Spleen (tissue), 11 donors: ENCODE measurements around the gene ITPR1. TPM values are rescaled to one million over a fixed set of nuclear protein-coding genes. Genes with fewer than 3 reads are reported as not detected.

Experiments
- DNase-seq: peaks from one replicate; pipeline ENCODE4 v3.0.0-alpha.2; 2020
- H3K27ac ChIP-seq, 8 donors: fragments of 200-600 bp; sonication (generic) in 7 of 8; 1 replicate in 4 of 8; 2 replicates in 4 of 8; pipeline versions ENCODE4 v1.5.0 to v1.8.0; 2016 to 2021; ENCODE audit warnings: inconsistent platforms in 4 of 8, mild to moderate bottlenecking in 4 of 8, moderate library complexity in 1 of 8
- H3K27me3 ChIP-seq, 7 donors: fragments of 200-600 bp; sonication (generic) in 6 of 7; replicated peaks in 1 of 7; 1 replicate in 4 of 7; 2 replicates in 3 of 7; pipeline versions ENCODE4 v1.5.0 to v1.8.0; 2016 to 2021; ENCODE audit warnings: inconsistent platforms in 3 of 7, mild to moderate bottlenecking in 1 of 7
- H3K36me3 ChIP-seq, 6 donors: fragments of 200-600 bp; sonication (generic) in 5 of 6; 1 replicate in 4 of 6; 2 replicates in 2 of 6; pipeline versions ENCODE4 v1.5.0 to v1.8.0; 2016 to 2021; ENCODE audit warnings: inconsistent platforms in 2 of 6
- H3K4me1 ChIP-seq, 6 donors: fragments of 200-600 bp; sonication (generic) in 5 of 6; 1 replicate in 3 of 6; 2 replicates in 3 of 6; pipeline versions ENCODE4 v1.5.0 to v1.8.0; 2016 to 2021; ENCODE audit warnings: inconsistent platforms in 3 of 6
- H3K4me3 ChIP-seq, 8 donors: fragments of 200-600 bp; sonication (generic) in 7 of 8; 1 replicate in 4 of 8; 2 replicates in 4 of 8; pipeline versions ENCODE4 v1.5.0 to v1.8.0; 2016 to 2021; ENCODE audit warnings: inconsistent platforms in 4 of 8, mild to moderate bottlenecking in 4 of 8, moderate library complexity in 2 of 8
- H3K9me3 ChIP-seq, 8 donors: fragments of 200-600 bp; sonication (generic) in 7 of 8; 1 replicate in 4 of 8; 2 replicates in 4 of 8; pipeline versions ENCODE4 v1.5.0 to v1.8.0; 2016 to 2021; ENCODE audit warnings: inconsistent platforms in 4 of 8
- CTCF ChIP-seq, 11 experiments: fragments of 200-600 bp in 7 of 11; fragments of 450-650 bp in 4 of 11; sonication (generic) in 4 of 11; IDR thresholded peaks in 8 of 11; conservative IDR thresholded peaks in 3 of 11; 1 replicate in 7 of 11; 2 replicates in 4 of 11; pipeline versions ENCODE4 v1.4.0 to v1.8.0; 2016 to 2021; ENCODE audit warnings: antibody characterized with exemption in 11 of 11, inconsistent platforms in 4 of 11, mild to moderate bottlenecking in 1 of 11
- POLR2A ChIP-seq, 3 donors: fragments of 450-650 bp; IDR thresholded peaks; one replicate each; pipeline ENCODE4 v1.5.1; 2017; ENCODE audit warnings: antibody characterized with exemption in 3 of 3, mild to moderate bottlenecking in 1 of 3
- POLR2AphosphoS5 ChIP-seq, 3 donors: sonication (generic); formaldehyde crosslinking; IDR thresholded peaks; one replicate each; pipeline ENCODE4 v1.5.1; 2017; ENCODE audit warnings: antibody characterized with exemption in 3 of 3
- WGBS, 5 donors: extraction: QIAGEN DNeasy Blood & Tissue Kit in 3 of 5; methylation state at CpG; one replicate each; pipeline versions ENCODE4 v1.1.5 to v1.1.7; 2013 to 2018; 5-methylcytosine and 5-hydroxymethylcytosine counted together
- intact Hi-C: fragments of 100-400 bp; cut with DNase I; formaldehyde crosslinking; loops from one replicate; pipeline ENCODE4 v1.15.0; 2023; ENCODE audit warnings: low total_unique reads
- polyA plus RNA-seq, 3 donors: library from polyadenylated mRNA; stranded (reverse); fragments of 200-250 nt; gene quantifications; one replicate each; pipeline ENCODE4 v1.2.1, GENCODE V29; 2013
- total RNA-seq, 7 donors: library from RNA; depleted of rRNA in 3 of 7; stranded (reverse); fragments of >200 nt in 3 of 7; fragmentation: NEBNext Ultra II Directional in 4 of 7; extraction: Animal tissue kit (Norgen Biotek cat#: 25700) in 4 of 7; gene quantifications; one replicate each; pipeline versions ENCODE4 v1.1.0 to v1.2.1, GENCODE V29; 2016 to 2021
- donor health status: healthy with polysubstance abuse.
- donor health status: DM: no; HTN: no; CAD: no; lungs with moderate emphysema.
- donor health status: DM: no; HTN: no; CAD: no.
- donor health status: Bipolar disorder and iron deficiency.
- donor health status: healthy.
- donor health status: DM: no; HTN: no; CAD: no.
- donor health status: DM: yes; HTN: yes; CAD: no.

ITPR1 gene
- total and polyA plus RNA-seq, 10 donors, result 17.5 to 194 (median 129) TPM

- TF ChIP-seq CTCF (IDR thresholded peaks at IDR 0.05 in 8 of 11, conservative IDR thresholded peaks at IDR 0.05 in 3 of 11) (no peak), POLR2AphosphoS5 (IDR thresholded peaks at IDR 0.05) (peak; percentile 91 to 93 (median 92))
- H3K9me3 ChIP-seq, result no peaks in the 10 kb centered on the region
- H3K36me3 ChIP-seq, result no peaks in the 10 kb centered on the region
- peaks cover 8 to 43% (median 24%) of the 10 kb centered on the region in 6 donors for H3K4me1 ChIP-seq
- DNase-seq, result peak; percentile 96
- 0 to 1% (median 1%) methylated on average over 22 to 47 of the region's 47 CpGs for WGBS, 5 donors
- no peaks in the 10 kb centered on the region for H3K27me3 ChIP-seq
- H3K27ac ChIP-seq, result peak within 1 kb of the TSS; percentile 76 to 96 (median 92)
- intact Hi-C loops, result no loop called here
- peak within 1 kb of the TSS; percentile 84 to 100 (median 99) for H3K4me3 ChIP-seq
Observed at GRCh38 chr3:4466741-4467521, 26.2 kb upstream of the ITPR1 start, which contains the start of gene SUMF1. TSS of gene SUMF1 (minus strand) at chr3:4467269. CDS start at chr3:4467245, 24 bp downstream.

- intact Hi-C loops, result no loop called here
- Histone ChIP-seq H3K9me3 (no peaks in the 10 kb centered on the region), H3K27ac (peak overlapping the region; percentile 76 to 96 (median 92)), H3K4me1 (peaks cover 8 to 37% (median 22%) of the 10 kb centered on the region in 6 donors), H3K36me3 (no peaks in the 10 kb centered on the region), H3K27me3 (no peaks in the 10 kb centered on the region), H3K4me3 (peak overlapping the region; percentile 84 to 100 (median 99))
- no peak for DNase-seq
- no peak for TF ChIP-seq CTCF (IDR thresholded peaks at IDR 0.05 in 8 of 11, conservative IDR thresholded peaks at IDR 0.05 in 3 of 11)
- no peak for TF ChIP-seq POLR2AphosphoS5 (IDR thresholded peaks at IDR 0.05)
- TF ChIP-seq POLR2A (IDR thresholded peaks at IDR 0.05), result no peak
- WGBS, 5 donors, result 73 to 81% (median 78%) methylated on average over 13 of the region's 13 CpGs
Observed at GRCh38 chr3:4467522-4467867, 25.7 kb upstream of the ITPR1 start.

GRCh38 chr3:4471907-4472306 is 21.2 kb upstream of the ITPR1 start:
- intact Hi-C loops, result no loop called here
- DNase-seq, result no peak
- H3K9me3 ChIP-seq, result no peaks in the 10 kb centered on the region
- WGBS, 5 donors, result 59 to 74% (median 66%) methylated on average over 1 of the region's 1 CpG
- no peak for TF ChIP-seq POLR2A (IDR thresholded peaks at IDR 0.05)
- H3K36me3 ChIP-seq, result no peaks in the 10 kb centered on the region
- H3K27ac ChIP-seq, result no peak overlapping the region
- peaks cover 0 to 43% (median 16%) of the 10 kb centered on the region in 6 donors for H3K4me1 ChIP-seq
- H3K4me3 ChIP-seq, result no peak overlapping the region
- H3K27me3 ChIP-seq, result no peaks in the 10 kb centered on the region

GRCh38 chr3:4472312-4472711 is 20.8 kb upstream of the ITPR1 start:
- 82 to 99% (median 93%) methylated on average over 2 of the region's 2 CpGs for WGBS, 5 donors
- Histone ChIP-seq H3K27me3 (no peaks in the 10 kb centered on the region), H3K4me1 (peaks cover 0 to 39% (median 14%) of the 10 kb centered on the region in 6 donors), H3K9me3 (no peaks in the 10 kb centered on the region), H3K27ac (no peak overlapping the region), H3K36me3 (no peaks in the 10 kb centered on the region), H3K4me3 (no peak overlapping the region)
- DNase-seq, result no peak
- intact Hi-C loops, result no loop called here
- TF ChIP-seq POLR2AphosphoS5 (IDR thresholded peaks at IDR 0.05) (no peak), CTCF (IDR thresholded peaks at IDR 0.05 in 8 of 11, conservative IDR thresholded peaks at IDR 0.05 in 3 of 11) (no peak), POLR2A (IDR thresholded peaks at IDR 0.05) (no peak)
